GM18870 (cell line): ENCODE data around the gene ARSB.
A peak's percentile ranks its signal among the peaks of the same experiment; 100 is the strongest.
"Not testable (repeated sequence)": the region's sequence is repeated elsewhere in the genome, so short reads cannot be mapped to it uniquely, and the experiment has no call there.

Source experiments
- ATAC-seq: cut with Tn5 transposase; IDR thresholded peaks from one replicate; pipeline ENCODE4 v1.9.1; 2021; ENCODE audit warnings: moderate library complexity; ENCODE audit not compliant: unreplicated experiment

The ARSB gene

DNA sequence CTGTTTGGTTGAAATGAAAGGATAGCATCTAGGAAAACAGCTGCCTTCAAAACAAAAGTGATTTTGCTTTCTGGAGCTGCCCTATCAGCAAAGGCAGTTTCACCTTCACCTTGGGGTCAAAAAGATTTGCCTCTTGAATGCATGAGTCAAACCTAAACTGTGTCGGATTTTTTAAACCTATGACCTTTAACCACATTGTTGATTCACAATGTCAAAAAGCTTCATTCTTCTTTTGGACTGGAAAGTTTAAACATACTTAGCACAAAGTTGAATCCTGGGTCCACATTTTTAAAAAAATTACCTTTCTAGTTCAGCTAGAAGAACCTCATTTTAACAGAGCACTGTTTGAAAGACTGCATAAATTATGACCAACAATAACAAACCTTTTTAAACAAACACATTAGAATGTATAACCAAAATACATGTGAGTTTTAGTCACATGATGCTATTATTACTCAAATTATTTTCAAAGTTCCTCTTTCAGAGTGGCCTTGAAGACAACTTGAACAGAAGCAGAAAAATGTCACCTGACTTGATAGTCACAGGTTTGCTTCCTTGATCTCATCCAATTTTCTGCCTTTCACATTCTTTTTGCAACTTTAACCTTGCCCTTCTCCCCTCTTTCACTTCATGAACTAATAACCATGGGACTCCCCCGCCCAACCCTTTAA lies 226.8 kb downstream of the ARSB start:
- ATAC-seq: peak; percentile 64

DNA sequence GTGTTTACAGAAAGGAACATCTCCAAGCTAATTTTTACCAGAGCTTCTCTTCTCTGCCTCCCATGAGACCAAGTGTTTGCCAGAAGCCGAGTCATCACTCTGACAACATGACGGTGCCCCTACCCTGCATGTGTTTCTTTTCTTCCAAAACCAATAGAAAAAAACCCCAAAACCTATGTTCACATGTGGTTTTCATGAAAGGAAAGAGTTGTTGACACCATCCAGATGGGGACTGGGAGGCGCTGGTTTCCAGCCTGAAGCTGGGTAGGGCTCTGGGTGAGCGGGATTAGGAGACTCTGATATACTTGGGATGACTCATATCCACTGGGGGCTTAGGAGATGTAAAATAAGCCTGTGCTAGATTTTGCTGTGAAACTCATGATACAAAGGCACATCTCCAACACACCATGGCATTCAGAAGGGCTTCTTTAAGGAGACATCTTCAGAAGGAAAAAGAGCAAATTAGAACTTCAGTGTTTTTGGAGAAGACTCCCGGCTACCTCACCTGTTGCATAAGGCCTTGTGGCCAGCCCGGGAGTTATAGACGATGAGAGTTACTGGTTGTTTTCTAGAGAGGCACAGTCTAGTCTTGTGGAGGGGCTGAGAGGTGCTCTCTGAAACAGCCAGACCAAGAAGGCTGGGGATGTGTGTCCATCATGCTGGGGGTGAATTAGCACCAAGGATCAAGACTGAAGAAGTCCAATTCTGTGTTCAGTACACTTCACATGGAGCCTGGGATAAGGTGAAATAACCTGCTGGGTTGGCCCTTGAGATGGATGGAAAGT lies 227.6 kb downstream of the ARSB start:
- peak; percentile 49 for ATAC-seq

DNA sequence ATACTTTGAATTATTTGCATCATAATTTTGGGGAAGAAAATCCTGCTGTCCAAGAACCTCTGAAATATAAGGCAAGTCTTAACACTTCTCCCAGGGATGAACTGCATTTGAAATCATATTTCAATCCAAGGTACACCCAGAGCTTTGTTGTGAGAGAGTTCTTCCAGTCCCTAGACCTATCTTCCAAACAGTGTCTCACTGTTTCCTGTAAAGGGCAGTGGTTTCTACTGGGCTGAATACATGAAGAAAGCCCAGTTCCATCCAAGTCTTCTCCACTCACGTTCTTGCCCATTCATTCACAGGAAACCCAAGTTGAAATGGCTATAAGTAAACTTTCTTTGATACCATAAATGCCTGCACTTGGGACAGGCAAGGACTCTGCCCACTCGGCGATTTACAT lies 228.3 kb downstream of the ARSB start:
- no peak for ATAC-seq

DNA sequence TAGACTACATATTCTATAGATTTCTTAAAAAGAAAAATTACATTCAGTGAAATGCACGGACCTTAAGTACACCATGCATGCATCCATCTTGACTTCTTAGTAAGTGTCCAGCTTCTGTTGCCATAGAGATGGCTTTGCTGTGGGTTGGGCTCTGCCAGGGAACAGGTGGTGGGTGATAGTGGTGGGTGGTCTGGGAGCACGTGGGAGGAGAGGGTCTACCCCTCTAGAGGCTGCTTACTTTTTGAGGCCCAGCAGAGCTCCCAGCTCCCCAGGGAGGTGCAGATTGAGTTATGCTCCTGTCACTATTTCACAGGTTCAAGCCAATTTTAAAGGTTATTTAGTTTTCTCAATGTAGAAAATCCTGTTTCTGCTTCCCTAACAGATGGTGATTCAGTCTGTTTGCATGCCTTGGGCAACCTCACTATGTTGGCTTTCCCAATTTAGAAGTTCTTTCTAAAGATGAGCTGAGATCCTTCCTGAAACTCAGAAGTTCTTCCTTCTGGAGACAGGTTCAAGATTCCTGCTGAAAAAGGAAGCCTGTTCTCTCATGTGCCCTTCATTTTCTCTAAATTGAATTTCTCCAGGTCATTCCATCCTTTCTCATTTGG lies 229.2 kb downstream of the ARSB start:
- no peak for ATAC-seq

DNA sequence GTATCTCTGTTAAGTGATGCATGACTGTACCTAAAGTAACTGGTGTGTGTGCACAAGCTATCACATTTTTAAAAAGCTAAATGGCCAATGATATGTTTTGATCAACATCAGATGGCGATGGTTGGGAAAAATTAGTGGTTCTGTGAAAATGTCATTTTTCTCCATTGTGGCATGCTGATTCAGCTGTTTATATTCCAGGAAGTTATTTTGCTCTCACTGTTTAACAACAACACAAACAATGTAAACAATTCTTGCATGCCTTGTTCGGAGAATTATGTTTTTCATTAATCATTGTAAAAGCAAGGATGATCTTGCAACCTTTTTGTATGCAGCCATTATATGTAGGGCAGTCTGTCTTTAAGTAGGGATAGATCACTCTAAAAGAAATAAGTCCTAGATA lies 230.5 kb downstream of the ARSB start:
- ATAC-seq: no peak

DNA sequence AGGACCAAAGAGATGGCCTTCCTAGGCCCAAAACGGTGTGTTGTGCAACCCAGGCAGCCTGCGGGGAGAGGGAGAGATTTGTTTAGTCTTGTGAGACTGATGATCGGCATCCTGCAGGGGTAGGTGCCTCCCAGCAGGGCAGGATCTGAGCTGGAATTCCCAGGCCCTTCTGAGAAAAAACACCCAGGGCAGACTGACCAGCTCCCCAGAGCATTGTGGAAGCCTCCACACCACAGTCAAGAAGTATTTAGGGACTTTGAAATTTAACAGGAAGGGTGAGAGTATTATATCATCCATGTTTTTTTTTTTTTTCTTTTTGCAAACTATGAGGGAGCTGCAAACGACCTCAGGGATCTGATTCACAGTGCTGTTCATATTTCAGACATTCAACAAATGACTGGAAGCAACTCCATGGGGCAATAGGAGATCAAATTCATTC lies 232.0 kb downstream of the ARSB start:
- ATAC-seq: no peak

DNA sequence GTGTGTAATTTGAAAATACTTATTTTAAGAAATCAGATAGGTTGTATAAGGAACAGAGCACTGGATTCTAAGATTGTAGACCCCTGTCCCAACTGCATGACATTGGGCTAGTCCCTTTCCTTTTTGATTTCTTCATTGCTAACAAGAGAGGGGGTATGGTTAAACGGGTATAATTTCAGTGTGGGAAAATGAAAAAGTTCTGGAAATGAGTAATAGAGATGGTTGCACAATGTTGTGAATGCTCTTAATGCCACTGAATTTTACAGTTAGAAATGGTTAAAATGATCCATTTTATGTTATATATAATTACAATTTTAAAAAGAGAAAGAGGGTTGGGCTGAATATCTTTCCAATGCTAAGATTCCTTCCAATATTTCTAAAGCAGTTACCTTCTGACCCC lies 233.2 kb downstream of the ARSB start:
- ATAC-seq: no peak

DNA sequence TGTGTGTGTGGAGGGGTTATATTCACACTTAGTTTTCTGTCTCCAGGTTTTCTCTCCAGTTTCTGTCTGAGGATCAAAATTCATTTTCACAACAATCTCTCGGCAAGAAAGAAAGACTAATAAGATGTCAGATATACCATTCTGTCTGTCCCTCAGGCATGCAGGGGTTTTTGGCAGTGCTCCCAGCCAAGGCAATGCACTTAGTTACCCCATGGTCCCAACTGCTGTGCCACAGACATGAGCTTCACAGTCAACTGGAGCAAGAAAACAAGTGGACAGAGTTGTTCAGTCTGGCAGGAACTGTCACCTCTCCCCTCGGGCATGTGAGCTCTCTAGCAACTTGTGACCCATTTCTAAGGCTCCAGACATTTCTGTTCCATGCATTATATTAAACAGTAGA lies 234.8 kb downstream of the ARSB start:
- no peak for ATAC-seq

DNA sequence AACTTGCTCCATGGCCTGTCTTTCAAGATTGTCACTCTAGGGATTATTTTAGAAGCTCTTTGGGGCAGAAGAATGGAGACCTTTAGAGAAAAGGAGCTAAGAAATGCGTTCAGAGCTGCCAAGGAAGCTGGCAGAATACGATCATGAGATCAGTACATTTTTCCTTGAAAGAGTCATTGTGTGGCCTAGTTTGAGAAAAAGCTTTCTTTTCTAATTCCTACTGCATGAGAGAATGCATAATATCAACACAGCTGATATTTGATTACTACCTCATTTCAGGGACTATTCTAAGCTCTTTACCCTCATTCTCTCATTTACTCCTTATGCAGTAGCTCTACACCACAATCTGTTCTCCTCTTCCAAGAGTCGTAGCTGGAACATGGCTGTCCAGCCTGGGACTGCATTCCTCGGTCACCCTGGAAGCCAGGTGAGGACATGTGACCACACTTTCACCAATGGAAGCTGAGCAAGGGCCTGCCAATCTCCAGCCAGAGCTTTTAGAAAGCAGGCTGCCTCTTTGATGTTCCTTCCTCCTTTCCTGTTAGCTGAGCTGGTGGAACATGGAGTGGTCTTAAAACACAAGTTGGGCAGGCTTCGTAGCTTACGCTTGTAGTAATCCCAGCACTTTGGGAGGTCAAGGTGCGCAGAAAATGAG lies 237.3 kb downstream of the ARSB start:
- ATAC-seq: no peak

DNA sequence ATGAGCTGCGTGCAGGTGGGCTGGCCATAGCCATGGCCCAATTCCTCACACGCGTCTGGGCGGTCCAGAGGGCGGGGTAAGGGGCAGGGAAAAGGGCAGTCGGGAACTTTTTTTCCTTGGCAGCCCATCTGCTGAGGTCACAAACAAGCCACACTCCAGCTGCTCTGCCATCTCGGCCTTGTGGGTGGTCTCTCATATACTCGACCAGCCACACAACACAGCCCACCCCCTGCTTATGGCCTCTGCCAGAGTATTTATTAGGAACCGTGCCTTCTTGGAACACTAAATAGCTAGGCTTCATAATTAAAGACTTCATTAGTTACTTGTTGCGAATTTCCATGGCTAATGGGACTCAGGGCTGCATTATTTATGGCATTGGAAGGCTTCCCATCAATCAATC lies 238.1 kb downstream of the ARSB start:
- ATAC-seq: no peak

DNA sequence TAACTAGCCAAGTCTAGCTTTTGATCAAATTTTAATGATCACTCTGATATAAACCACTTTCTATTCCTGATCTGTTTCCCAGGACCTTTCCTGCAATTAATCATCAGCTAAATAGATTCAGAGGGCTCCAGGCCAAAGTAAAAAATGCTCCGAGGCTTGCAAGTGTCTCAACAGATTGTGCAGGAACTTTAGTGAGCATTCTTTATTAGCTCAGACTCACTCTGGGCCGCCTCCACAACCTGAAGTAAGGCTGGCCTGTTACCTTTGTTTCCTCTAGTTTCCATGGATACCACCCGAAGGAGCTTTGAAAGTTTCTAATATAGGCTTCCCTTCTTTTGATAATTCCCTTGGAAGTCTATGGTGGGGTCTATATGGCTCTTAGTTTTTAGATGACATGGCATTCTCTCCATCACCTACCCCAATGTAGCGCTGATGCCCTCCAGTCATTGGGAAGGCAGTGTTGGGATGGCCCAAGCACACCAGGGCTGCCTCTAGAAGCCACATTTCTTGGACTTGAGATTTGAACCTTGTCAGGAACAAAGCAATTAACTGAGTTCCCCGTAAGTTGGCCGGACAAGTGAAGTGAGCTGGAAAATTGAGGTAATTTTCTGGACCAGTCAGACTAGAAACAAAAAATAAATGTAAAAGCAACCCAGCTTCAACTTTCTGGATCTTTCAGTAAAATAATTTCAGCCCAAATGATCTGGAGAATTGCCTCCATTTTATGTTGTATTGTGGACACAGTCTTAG lies 238.9 kb downstream of the ARSB start:
- no peak for ATAC-seq

DNA sequence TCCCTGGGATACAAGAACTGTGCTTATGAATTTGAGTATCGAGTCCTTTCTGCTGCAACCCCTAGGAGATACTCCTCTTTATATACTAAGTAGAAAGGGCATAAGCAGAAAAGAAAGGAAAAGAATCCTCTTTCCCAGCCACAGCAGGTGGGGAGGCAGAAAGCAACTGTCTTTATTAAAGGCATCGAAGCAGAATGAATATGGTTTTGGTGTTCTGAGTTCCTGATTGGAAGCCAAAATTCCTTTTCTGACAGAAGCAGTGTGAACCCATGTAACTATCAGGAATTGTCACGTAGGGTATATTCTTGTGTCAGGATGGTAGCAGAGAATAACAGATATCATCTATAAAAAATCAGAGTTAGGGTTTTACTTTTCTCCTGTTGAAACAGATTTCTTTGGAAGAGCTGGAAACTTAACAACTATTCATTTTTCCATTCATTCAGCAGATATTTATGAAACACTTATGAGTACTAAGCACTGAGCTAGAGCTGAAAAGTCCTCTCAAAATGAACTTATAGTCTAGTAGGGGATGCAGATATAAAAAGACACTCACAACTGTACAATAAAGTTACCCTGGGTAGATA lies 240.1 kb downstream of the ARSB start:
- ATAC-seq: no peak

DNA sequence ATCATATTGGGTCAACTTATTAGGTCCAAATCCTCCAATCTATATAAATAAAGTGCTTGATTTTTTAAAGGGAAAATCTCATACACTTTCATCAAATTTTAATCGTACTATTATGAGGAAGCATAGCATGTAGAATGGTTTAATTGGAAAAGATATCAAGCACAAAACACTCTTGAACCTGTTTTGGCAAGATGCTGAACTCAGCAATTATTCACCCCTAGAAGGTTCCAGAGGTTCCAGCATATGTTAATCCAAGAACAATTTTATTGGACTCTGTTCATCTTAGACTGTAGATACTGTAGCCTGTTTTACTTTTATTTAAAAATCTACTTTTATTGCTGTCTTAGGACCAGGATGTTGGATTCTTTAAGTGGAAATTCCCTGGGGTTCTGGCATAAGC lies 244.1 kb downstream of the ARSB start:
- no peak for ATAC-seq

DNA sequence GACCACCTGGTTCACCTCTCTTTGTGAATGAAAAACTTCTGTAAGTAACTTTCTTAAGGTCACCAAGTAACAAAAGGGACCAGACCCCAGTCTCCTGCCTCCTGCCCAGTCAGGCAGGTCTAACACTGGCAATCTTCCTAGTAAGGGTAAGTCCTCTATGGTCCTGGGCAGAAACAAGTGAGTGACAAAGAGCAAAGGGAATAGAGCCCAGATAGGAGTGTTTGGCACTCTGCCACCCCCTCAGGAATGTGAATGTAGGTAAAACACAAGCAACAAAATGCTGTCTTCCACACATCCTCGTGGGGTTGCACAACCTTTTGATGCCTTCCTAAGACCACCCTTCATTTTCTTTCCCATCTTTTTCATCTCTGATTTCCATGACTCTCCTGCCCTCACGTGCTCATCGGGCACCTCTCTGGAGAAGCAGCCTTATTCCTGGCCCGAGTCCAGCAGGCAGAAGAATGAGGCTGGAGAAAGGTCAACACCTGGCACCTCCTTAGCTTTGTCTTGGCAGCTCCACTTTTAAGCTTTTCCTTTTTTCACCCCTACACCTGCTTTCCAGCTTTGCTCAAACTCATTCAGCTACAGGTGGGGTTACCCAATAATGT lies 246.3 kb downstream of the ARSB start:
- ATAC-seq: no peak

DNA sequence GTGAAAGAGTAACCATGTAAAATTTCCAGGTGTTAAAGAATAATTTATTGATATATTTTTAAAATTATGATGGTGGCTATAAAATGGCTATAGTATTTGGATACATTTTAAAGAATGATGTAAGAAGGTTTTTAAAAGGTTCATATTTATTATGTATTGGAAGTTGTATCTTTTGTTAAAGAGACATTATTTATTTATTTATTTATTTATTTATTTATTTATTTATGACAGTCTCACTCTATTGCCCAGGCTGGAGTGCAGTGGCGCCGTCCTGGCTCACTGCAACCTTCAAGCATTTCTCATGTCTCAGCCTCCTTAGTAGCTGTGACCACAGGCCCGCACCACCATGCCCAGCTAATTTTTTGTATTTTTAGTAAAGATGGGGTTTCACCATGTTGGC lies 247.0 kb downstream of the ARSB start:
- no peak for ATAC-seq

DNA sequence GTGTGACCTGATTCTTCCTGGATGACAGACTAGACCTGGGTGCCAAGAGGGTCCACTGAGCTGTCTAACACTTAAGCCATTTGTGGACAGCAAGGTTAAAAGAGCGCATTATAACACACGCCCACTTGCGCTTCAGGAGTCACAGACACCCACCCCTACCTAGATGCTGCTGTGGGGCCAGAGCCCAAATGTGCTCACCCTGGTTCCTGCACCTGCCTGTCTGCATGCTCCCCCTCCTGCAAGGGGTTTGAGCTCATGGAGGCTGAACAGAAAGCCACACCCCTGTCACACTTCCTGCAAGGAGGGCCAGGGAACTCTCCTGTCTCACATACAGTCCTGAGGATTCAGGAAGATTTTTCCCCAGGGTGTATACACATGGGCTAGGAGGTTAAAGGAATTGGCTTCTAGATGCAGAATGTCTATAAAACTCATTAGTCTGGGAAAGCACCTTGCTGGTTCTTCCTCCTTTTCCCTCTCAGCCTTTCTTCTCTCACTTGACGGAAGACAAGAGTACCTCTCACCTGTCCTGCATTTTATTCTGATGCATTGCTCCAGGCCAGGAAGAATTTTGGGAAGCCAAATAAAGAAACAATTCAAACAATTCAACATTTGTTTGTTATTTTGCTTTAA lies 249.2 kb downstream of the ARSB start:
- ATAC-seq: no peak

DNA sequence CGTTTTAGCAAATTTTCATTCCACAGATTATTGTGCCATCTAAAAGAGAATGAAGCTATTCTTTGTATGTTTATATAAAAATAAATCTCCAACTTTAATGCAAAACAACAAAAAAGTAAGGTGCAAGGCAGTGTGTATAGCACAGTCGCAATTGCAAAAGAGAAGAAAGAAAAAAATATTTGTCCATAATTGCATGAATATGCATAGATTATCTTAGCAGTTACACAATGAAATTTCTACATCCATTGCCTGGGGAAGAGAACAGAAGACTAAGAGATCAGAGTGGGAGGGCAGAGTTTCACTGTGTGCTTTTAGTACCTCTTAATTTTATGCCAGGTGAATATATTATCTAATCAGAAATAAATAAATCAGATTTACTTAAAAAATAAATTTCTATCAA lies 250.2 kb downstream of the ARSB start:
- no peak for ATAC-seq

DNA sequence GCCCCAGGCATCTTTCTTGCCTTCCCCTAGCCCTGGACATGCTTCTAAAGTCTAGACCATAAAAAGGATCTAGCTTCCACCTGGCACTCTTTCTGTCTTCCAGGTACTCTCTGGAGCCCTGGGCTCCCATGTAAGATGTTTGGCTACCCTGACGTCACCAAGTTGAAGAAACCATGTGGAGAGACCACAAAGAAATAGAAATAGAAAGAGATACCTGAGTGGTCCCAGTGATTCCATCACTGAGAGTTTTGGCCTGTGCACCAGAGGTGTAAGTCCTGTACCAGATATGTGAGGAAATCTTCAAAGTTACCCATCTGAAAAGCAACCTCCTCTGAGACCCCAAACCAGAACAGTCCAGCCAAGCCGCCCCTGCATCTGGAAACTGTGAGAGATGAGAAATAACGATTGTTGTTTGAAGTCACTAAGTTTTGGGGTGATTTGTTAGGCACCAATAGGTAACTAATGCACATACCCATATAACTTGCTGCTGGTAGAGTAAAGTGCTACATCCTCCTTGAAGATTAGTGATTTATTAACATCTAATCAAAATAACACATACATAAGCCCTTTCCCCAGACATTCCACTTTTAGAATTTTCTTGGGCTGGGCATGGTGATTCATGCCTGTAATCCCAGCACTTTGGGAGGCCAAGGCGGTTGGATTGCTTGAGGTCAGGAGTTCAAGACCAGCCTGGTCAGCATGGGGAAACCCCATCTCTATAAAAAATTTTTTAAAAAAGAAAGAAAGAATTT lies 250.8 kb downstream of the ARSB start:
- no peak for ATAC-seq

DNA sequence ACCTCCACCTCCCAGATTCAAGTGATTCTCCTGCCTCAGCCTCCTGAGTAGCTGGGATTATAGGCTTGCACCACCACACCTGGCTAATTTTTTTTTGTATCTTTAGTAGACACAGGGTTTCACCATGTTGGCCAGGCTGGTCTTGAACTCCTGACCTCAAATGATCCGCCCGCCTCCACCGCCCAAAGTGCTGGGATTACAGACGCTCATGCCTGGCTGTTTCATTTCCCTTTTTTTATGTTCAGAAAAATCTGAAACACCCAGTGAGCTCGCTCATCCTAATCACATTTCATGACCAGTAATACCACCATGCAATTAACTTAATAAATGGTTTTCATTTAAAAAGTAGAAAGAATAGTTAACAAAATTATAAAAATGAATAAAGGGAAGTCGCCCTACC lies 252.4 kb downstream of the ARSB start:
- ATAC-seq: not testable (repeated sequence)
